HG03521 (cell line): ENCODE measurements around the gene INAVA.

ENCODE experiments used
- ATAC-seq: cut with Tn5 transposase; IDR thresholded peaks from one replicate; pipeline ENCODE4 v1.9.1; 2021; ENCODE audit warnings: mild to moderate bottlenecking, moderate library complexity; ENCODE audit not compliant: unreplicated experiment

Gene INAVA

GRCh38 chr1:200874694-200875093 is 20.0 kb upstream of the INAVA start:
- no peak for ATAC-seq

- no peak for ATAC-seq
These were observed 19.3 kb upstream of the INAVA start for GRCh38 chr1:200875416-200875815.

- no peak for ATAC-seq
These were observed 17.7 kb upstream of the INAVA start for GRCh38 chr1:200877010-200877409.

DNA sequence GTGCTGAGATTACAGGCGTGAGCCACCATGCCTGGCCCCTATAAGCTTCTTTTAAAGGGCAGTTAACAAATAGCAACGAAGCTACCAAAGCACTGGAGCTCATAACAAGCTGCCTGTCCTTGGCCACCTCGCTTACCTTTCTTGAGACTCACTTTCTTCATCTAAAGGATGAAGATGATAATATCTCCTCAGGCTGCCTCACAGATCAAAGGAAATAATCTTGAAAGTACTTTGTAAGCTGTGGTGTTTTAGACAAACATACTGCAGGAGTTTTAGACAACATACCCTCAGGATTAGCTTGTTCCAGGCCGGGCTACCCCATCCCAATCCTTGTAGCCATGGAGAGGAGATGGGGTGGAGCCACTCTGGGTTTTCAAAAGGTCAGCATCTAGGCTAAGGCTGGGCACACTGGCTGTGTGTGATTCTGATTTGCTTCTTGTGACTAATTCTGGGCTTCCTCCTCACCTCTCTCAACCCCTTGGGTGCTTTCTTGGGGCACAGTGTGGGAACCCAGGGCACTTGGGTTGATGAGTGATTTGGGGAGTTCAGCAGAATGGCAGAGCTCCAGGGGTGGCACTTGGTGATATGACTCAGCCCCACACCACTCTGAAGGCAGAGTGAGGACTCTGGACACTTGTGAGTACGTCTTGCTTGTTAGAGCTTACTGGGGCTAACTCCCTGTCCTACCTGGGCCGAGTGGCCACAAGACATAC is 16.7 kb upstream of the INAVA start:
- no peak for ATAC-seq

DNA sequence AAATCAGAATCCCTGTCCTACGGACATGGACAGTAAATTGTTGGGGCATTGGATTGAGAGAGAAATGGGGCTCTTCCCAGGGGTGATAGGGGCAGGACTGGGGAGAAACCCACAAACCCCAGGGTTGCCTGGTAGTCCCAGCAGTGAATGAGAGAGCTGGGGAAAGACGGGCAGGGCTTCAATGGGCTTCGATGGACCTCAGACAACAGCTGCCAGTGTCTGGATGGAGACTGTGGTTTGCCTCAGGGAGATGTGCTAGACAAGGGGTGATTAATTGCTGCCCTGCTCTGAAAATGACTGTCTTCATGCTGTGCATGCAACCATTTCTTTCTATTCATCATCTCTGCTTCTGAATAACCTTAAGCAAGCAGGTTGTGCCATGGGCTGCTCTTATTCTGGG is 14.5 kb upstream of the INAVA start:
- ATAC-seq = no peak

GRCh38 chr1:200883118-200883517 is 11.6 kb upstream of the INAVA start:
- ATAC-seq = no peak

- no peak for ATAC-seq
These were observed 8.9 kb upstream of the INAVA start for GRCh38 chr1:200885623-200886402.

GRCh38 chr1:200886594-200886993 is 8.1 kb upstream of the INAVA start:
- ATAC-seq = no peak

GRCh38 chr1:200887036-200887435 is 7.7 kb upstream of the INAVA start:
- ATAC-seq = no peak

GRCh38 chr1:200887772-200888348 is 6.8 kb upstream of the INAVA start:
- ATAC-seq = no peak

DNA sequence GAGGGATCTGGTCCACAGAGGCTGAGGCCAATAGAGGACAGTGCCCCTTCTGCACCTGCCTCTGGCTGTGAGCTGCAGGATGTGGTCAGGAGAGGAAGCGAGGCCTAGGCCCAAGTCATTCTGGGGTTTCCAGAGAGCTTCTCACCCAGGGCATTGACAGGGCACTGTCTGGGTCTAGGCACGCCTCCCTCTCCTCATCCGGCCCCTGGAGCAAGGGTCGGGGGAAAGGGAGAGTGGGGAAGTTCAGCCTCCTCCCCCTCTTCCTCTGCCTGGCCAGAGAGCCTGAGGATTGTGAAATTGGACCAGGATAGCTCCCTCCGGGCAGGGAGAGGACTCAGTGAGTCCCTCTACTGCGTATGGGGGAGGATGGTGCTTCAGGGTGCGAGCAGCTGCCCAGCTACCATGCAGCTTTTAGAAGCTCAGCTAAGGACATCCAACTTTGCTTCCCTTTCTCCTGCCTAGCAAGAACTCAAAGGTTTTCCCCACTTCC is 6.3 kb upstream of the INAVA start:
- ATAC-seq = peak; percentile 89

DNA sequence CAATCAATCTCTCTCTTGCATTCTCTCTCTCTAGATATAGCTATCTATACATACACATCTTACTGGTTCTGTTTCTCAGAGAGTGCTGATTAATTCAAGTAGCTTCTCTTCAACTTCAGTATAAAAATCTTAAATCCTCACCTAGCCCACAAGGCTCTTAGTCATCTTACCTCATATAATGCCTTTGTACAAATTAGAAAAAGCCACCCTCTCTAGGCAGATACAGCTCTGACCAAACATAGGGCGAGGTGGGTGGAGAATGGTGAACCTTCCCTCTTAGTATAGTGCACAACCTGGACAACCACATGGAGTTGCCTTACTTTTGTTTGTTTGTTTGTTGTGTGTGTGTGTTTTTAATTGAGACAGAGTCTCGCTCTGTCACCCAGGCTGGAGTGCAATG is 5.1 kb upstream of the INAVA start:
- no peak for ATAC-seq

DNA sequence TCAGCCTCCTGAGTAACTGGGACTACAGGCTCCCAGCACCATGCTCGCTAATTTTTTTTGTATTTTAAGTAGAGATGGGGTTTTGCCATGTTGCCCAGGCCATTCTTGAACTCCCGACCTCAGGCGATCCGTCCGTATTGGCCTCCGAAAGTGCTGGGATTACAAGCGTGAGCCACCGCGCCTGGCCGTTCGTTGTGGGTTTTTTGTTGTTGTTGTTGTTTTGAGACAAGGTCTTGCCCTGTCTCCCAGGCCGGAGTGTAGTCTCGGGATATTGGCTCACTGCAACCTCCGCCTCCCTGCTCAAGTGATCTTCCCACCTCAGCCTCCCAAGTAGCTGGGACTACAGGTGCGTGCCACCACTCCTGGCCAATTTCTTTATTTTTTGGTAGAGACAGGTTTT is 4.7 kb upstream of the INAVA start:
- ATAC-seq = no peak

DNA sequence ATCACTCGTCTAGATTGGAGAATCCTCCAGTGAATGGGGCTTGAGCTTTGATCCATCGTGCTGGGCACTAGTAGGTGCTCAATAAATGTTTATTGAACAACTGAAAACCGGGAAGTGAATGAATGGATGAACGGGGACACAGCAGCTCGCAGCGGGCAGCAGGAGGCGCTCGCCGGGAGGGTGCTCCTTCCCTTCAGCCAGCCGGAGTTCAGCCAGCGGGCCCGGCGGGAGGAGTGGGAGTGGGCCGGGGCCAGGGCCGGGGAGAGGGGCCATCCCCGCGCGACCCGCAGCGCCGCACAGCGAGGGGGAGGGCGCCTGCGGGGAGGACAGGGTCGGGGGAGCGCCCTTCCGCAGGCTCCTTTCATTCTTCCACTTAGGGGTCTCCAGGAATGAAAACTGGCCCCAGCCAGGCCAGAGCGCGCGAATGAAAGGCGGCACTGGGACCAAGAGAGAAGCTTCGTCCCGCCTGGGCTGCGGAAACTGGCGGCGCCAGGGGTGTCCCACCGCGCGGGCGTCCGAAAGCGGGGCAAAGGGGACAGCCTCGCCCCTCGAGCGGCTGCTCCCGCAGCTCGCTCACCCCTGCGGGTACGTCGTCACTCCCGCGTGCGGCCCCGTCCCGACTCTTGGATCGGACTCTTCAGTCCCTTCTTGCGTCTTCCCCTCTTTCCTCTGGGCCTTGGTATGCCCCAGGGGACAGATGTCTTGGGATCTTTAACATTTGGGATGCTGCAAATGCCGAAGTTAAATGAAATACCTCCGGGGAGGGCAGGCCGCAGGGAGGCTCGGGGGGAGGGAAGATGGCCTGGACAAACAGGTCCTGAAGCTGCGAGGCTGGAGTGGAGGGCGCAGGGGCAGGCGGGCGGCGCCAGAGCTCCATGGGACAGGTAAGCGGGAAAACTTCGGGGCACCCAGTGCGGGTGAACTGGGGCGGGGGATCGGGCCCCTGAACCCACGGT is 3.6 kb upstream of the INAVA start:
- ATAC-seq = no peak

DNA sequence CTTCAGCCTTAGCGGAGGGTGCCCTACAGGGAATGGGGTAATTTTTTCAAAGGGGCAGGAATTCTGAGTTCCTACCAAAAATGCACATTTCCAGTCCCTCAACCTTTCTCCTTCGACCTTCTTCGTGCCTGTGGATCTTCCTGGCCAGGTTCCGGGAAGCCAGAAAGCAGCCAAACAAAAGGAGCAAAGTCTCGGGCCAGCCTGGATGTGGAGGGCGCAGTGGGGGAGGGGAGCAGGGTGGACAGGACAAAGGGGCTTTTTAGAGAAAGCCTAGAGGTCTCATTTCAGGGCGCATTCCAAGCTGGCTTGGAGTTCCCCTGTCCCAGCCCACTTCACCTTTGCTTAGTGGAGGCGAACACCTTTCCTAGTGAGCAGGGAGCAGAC is 2.9 kb upstream of the INAVA start:
- no peak for ATAC-seq

DNA sequence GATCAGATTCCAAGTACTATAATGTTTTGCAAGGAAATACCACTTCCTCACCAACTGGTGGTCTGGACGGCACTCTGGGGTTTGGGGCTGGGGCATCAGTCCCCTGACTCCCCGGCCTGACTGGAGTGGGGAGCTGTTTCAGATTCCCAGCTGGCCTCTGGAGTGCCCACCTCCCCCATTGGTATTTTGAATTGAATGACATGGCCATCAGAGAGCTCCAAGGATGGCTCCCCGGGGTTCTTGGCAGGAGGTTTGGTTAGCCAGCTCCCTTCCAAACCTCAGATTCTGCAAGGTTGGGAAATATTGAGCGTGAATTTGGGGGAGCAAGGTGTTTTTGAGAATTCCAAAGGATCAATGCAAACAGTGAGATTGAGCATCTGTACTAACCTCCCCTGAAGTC is 2.2 kb upstream of the INAVA start:
- ATAC-seq = no peak

- ATAC-seq = no peak
These were observed 1.7 kb upstream of the INAVA start for GRCh38 chr1:200892958-200893357.

- no peak for ATAC-seq
These were observed 1.2 kb upstream of the INAVA start for GRCh38 chr1:200893411-200893901.

DNA sequence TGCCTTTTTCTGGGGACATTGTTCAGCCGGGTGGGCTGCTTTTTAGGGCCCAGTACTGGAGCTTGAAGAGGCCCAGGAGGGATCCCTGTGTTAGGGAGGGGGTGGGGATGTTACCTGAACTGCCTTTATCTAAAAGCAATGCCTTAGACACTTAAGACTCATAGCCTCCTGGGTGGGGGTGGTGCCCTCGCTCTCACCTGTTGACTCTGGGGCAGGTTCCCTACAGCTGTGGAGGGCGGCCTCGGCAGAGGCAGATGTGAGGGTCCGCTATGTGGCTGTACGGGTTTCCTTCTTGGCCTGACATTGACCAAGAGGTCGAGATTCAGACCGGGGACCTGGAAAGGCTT is 716 bp downstream of the INAVA start:
- ATAC-seq = no peak

DNA sequence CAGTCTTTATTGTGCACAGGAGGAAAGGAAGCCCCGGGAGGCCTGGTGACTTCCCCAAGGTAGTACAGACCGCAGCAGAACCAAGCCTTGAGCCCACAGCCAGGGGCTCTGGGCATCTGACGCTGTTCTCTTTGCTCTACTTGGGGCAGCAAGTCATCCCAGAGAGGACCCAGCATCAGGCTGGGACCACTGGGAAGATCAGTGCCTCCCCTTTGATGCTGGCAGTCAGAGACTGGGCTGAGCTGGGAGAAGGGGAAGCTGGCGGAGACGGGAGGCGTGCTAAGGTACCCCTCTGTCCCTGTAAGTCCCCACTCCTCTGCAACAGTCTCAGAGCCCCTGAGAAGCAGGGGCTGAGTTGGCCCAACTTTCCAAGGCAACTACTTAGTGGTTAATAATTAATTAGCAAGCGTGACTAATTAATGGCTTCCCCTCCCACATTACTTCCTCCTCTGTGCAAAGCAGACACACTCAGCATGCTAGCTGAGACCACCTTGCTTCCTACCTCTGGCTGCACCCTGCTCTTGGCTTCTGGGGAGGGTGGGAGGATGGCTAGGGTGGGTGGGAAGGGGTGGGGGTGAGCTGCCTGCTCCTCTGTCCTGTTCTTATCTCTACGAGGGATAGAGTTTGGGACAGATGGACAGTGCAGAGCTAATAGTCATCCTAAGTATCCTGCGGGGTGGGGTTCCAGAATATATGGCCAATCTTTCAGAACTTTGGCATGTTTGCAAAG is 1.3 kb downstream of the INAVA start:
- no peak for ATAC-seq
